ENCODE measurements around the gene SLC43A2.
A peak's percentile ranks its signal among the peaks of the same experiment; 100 is the strongest.

The SLC43A2 gene

GRCh38 chr17:1621273-1621954 is 7.2 kb downstream of the SLC43A2 start:
- no peak for DNase-seq

- DNase-seq, result no peak
Observed at GRCh38 chr17:1620486-1620885, 8.1 kb downstream of the SLC43A2 start.

GRCh38 chr17:1617620-1618174 is 10.9 kb downstream of the SLC43A2 start:
- peak; percentile 33 to 34 for DNase-seq

GRCh38 chr17:1616101-1616500 is 12.5 kb downstream of the SLC43A2 start:
- DNase-seq, result no peak

GRCh38 chr17:1612400-1612799 is 16.2 kb downstream of the SLC43A2 start:
- no peak for DNase-seq

- DNase-seq, result peak; percentile 88 to 95
Observed at GRCh38 chr17:1611715-1612114, 16.9 kb downstream of the SLC43A2 start.

- DNase-seq, result no peak
Observed at GRCh38 chr17:1608676-1609075, 20.0 kb downstream of the SLC43A2 start.

GRCh38 chr17:1607971-1608320 is 20.7 kb downstream of the SLC43A2 start:
- no peak for DNase-seq

GRCh38 chr17:1606352-1606985 is 22.2 kb downstream of the SLC43A2 start:
- DNase-seq, result peak; percentile 91 to 94

- DNase-seq, result no peak
Observed at GRCh38 chr17:1605681-1606351, 22.8 kb downstream of the SLC43A2 start.

- DNase-seq, result no peak
Observed at GRCh38 chr17:1604831-1605528, 23.7 kb downstream of the SLC43A2 start.

- no peak for DNase-seq
Observed at GRCh38 chr17:1601571-1601970, 27.1 kb downstream of the SLC43A2 start.

- no peak for DNase-seq
Observed at GRCh38 chr17:1598399-1599095, 30.1 kb downstream of the SLC43A2 start.

- no peak for DNase-seq
Observed at GRCh38 chr17:1597861-1598342, 30.7 kb downstream of the SLC43A2 start.

GRCh38 chr17:1593630-1593931 is 35.1 kb downstream of the SLC43A2 start:
- DNase-seq, result no peak

GRCh38 chr17:1592751-1593629 is 35.6 kb downstream of the SLC43A2 start:
- no peak for DNase-seq

- no peak for DNase-seq
Observed at GRCh38 chr17:1591474-1592090, 37.1 kb downstream of the SLC43A2 start.

- DNase-seq, result no peak
Observed at GRCh38 chr17:1590747-1591473, 37.7 kb downstream of the SLC43A2 start.

- DNase-seq, result peak; percentile 90 to 91
Observed at GRCh38 chr17:1590029-1590746, 38.4 kb downstream of the SLC43A2 start.
